Spleen (tissue), 7 donors: Measurements from ENCODE around the gene MAEA.

ENCODE experiments used
- POLR2A ChIP-seq, 3 donors: fragments of 450-650 bp; IDR thresholded peaks; one replicate each; pipeline ENCODE4 v1.5.1; 2017; ENCODE audit warnings: antibody characterized with exemption in 3 of 3, mild to moderate bottlenecking in 1 of 3
- POLR2AphosphoS5 ChIP-seq, 3 donors: sonication (generic); formaldehyde crosslinking; IDR thresholded peaks; one replicate each; pipeline ENCODE4 v1.5.1; 2017; ENCODE audit warnings: antibody characterized with exemption in 3 of 3
- TF ChIP-seq, protein P1 (sequence below), 11 experiments: fragments of 200-600 bp in 7 of 11; fragments of 450-650 bp in 4 of 11; sonication (generic) in 4 of 11; IDR thresholded peaks in 8 of 11; conservative IDR thresholded peaks in 3 of 11; 1 replicate in 7 of 11; 2 replicates in 4 of 11; pipeline versions ENCODE4 v1.4.0 to v1.8.0; 2016 to 2021; ENCODE audit warnings: antibody characterized with exemption in 11 of 11, inconsistent platforms in 4 of 11, mild to moderate bottlenecking in 1 of 11
- donor health status: DM: no; HTN: no; CAD: no; lungs with moderate emphysema.
- donor health status: DM: no; HTN: no; CAD: no.
- donor health status: DM: no; HTN: no; CAD: no.

DNA sequence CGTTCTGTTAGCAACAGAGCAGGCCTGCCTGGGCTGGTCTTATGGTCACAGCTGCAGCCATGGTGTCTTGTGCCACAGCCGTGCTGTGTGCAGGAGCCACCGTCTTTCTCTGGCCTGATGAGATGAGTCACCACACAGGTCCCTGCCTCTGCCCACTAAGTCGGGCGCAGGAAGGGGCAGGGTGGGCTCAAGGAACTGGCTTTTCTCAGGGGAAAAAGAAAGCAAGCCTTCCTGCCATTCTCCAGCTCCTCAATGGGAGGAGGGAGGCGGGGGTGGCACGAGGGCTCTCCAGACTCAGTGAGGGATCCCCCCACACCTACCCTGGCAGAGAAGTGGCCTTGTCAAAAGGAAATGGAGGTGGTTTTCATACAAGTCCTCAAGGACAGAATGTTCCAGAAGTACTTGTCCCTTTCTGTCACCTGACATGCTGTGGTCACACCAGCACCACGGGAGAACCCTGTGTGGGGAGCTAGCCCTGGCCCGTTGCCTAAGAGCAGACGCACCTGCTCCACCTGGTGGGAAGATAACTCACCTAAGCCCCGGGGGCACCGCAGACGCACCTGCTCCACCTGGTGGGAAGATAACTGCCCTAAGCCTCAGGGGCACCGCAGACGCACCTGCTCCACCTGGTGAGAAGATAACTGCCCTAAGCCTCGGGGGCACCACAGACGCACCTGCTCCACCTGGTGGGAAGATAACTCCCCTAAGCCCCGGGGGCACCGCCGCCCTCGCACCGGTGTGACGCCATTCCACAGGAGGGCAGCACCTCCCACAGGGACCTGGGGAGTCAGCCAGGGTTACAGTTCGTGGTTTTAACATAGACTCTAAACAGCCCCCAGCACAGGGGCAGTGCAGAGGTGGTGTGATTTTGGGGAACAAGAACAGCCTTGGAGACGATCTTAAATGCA is 75.8 kb downstream of the MAEA start:
- TF ChIP-seq, protein P1, sequence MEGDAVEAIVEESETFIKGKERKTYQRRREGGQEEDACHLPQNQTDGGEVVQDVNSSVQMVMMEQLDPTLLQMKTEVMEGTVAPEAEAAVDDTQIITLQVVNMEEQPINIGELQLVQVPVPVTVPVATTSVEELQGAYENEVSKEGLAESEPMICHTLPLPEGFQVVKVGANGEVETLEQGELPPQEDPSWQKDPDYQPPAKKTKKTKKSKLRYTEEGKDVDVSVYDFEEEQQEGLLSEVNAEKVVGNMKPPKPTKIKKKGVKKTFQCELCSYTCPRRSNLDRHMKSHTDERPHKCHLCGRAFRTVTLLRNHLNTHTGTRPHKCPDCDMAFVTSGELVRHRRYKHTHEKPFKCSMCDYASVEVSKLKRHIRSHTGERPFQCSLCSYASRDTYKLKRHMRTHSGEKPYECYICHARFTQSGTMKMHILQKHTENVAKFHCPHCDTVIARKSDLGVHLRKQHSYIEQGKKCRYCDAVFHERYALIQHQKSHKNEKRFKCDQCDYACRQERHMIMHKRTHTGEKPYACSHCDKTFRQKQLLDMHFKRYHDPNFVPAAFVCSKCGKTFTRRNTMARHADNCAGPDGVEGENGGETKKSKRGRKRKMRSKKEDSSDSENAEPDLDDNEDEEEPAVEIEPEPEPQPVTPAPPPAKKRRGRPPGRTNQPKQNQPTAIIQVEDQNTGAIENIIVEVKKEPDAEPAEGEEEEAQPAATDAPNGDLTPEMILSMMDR (IDR thresholded peaks at IDR 0.05 in 8 of 11, conservative IDR thresholded peaks at IDR 0.05 in 3 of 11): no peak
- TF ChIP-seq POLR2A (IDR thresholded peaks at IDR 0.05) (no peak), POLR2AphosphoS5 (IDR thresholded peaks at IDR 0.05) (peak in 1 of 3 donors; percentile 18)
